ENCODE data around the gene VAMP2.
A peak's percentile ranks its signal among the peaks of the same experiment; 100 is the strongest.

VAMP2 gene

DNA sequence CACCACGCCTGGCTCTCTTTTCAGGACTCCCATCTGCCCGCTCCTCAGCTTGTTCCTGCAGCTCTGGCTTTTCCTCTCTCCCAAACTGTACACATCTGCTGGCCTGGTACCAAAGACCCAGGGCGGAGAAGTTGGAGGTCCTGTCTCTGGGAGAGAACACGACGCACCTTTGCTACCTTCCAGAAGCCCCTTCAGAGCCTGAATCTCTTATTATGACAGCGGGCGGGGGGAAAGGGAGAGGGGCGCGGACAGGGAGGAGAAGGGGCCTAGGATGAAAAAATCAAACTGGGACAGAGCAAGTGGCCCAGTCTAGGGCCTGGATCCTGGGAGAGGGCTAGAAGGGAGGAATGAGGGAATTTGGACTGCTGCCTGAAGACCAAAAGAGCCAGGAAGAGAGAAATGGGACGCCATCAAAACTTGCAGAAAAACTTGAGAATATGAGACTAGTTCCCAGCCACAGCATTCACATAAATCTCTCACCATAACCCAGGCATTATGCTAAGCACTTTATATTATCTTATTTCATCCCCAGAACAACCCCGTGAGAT lies 8.1 kb downstream of the VAMP2 start:
- no peak for DNase-seq

GRCh38 chr17:8153957-8154607 lies 8.7 kb downstream of the VAMP2 start:
- DNase-seq, result peak; percentile 100

DNA sequence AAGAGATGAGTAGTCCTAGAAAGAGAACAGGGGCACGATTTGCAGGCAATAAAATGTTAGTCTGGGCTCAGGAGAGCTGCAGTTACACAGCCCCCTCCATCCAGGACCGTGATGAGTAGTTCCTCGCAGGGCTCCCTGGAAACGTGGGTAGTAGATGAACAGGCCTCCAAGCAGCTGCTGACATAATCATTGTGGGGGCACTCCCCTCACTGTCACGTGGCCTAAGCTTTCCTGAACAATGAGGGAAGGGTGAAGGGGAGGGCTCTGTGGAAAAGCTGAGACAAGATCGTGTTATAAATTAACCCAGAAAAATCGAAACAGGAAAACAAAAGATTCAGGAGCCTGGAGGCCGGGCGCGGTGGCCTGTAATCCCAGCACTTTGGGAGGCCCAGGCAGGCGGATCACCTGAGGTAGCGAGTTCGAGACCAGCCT lies 9.2 kb downstream of the VAMP2 start:
- DNase-seq, result peak; percentile 92

- no peak for DNase-seq
Measured at GRCh38 chr17:8153031-8153451, 9.7 kb downstream of the VAMP2 start.

DNA sequence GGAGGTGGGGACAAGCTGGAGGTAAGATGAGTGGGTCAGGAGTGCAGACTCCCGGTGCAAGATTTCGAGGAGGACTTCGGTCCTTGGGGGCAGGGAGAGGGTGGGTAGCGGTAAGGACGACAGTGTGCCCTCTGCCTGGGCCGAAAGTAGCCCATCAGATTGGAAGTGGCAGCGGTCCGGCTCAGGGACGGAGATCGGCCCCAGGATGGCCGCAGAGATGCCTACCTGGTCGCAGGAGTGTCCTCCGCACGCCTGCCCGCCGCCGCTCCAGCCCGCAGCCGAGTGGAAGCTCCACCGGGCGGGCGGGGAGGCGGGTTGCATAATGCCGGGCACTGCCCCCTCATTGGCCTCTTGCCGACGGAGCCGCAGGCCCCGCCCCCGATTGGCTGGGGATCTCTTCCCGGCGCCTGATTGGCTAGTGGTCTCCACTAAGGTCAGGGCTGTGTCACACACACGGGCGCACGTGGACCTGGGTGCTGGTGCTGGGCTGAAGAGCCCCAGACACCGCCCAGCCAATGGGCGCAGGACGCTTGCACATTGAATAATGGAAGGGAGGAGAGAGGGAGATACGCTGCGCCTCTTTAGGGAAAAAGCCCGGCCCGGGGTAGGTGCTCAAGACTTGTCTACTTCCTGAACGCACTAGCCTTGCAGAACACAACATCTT lies 10.5 kb downstream of the VAMP2 start, which contains the start of gene PER1:
PER1 (minus strand) TSS at position 293 of the 664 bp plus-strand sequence. CDS start 1,698 bp downstream, outside the sequence.
- peak; percentile 95 for DNase-seq

- peak; percentile 90 for DNase-seq
Measured at GRCh38 chr17:8151641-8152111, 11.1 kb downstream of the VAMP2 start.

DNA sequence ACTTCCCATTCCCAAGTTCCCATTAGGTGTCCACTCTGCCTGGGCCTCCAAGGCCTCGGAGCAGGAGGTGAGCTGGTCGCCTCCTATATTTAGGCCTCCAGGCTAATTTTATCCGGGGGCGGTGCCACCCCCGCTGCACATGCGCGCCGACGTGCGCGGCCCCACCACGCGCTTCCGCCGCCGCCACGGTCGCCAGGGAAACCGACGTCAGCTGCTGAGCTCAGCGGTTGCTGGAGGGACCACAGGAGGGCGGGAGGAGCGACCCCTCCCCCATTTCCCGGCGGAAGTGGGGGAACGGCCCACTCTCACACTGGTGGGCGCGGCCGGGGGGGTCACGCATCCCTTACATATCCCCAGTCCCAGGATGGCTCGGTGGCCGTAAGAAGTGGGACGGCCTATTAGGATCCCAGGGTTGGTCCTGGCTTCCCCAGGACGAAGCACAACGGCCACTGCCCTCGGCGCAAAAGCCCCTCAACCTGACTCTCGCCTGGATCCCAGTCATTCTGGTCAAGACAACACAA lies 11.6 kb downstream of the VAMP2 start:
- peak; percentile 98 for DNase-seq

- DNase-seq, result peak; percentile 33
Measured at GRCh38 chr17:8150194-8151119, 12.3 kb downstream of the VAMP2 start.

GRCh38 chr17:8149419-8150193 lies 13.1 kb downstream of the VAMP2 start:
- peak; percentile 30 for DNase-seq

- no peak for DNase-seq
Measured at GRCh38 chr17:8148560-8148959, 14.2 kb downstream of the VAMP2 start.

GRCh38 chr17:8147805-8148404 lies 14.8 kb downstream of the VAMP2 start:
- no peak for DNase-seq

- peak; percentile 29 for DNase-seq
Measured at GRCh38 chr17:8147141-8147804, 15.5 kb downstream of the VAMP2 start.

DNA sequence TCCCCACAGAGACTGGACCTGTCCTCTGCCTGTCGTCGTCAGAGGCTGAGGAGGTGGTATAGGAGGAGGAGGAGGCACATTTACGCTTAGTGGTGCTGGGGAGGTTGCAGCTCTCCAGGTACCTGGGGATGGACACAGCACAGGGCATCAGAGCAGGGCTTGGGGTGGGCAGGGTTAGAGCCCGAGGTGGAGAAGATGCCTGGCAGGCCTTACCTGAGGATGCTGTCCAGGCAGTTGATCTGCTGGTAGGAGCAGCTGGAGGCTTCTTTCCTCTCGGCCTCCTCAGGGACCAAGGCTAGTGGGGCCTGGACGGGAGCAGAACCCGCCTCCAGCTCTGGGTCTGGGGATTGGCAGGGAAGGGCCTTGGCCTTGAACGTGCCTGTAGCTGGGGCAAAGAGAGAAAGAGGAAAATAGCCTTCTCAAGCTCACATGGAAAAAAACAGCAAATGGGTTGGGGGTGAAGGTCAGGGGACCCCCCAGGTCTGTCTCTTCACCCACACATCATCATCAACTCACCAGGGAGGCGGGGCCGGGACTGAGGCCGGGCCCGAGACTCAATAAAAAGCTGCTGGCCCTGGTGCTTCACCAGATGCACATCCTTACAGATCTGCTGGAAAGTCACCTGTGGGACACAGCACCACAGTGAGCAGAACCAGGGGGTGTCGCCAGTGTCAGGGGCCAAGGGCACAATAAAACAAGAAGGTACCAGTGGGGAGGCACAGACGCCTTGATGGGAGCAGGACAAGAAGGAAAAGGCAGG lies 16.2 kb downstream of the VAMP2 start:
- no peak for DNase-seq

GRCh38 chr17:8145811-8146210 lies 16.9 kb downstream of the VAMP2 start:
- DNase-seq, result no peak

DNA sequence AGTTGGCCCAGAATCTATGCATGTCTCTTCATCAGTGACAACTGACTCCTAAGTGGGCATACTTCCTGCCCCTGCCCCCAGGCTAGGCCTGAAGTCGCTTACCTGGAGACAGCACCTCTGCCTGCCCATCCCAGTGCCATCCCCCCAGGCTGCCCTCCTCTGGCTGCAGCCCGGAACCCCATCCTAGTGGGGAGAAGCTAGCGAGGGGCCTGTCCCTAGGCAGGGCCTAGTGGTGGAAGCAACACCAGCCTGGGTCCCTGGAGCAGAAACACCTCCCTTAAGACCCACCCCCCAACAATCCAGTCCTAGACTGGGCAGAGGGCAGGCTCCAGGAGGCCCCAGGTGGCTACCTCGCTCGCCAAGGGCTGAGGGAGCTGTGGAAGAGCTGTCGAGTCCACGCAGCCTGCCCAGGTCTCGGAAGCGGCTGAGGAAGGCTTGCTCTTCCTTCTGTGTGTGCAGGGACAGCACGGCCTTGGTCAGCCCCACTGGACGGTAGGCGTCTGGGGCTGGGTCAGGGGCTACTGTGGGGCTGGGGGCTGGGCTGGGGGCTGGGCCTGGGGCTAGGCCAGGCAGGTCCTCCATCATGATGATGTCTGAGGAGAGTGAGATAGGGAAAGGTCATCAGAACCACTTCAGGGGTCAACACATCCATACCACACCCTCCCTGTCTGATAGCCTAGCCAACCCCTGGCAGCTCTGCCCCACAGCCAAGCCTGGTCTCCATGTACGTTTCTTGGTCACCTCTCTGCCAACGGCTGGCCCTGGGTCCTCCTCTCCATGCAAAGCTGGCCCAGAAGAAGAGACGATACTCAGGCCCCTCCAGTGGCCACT lies 18.1 kb downstream of the VAMP2 start:
- DNase-seq, result peak; percentile 29

DNA sequence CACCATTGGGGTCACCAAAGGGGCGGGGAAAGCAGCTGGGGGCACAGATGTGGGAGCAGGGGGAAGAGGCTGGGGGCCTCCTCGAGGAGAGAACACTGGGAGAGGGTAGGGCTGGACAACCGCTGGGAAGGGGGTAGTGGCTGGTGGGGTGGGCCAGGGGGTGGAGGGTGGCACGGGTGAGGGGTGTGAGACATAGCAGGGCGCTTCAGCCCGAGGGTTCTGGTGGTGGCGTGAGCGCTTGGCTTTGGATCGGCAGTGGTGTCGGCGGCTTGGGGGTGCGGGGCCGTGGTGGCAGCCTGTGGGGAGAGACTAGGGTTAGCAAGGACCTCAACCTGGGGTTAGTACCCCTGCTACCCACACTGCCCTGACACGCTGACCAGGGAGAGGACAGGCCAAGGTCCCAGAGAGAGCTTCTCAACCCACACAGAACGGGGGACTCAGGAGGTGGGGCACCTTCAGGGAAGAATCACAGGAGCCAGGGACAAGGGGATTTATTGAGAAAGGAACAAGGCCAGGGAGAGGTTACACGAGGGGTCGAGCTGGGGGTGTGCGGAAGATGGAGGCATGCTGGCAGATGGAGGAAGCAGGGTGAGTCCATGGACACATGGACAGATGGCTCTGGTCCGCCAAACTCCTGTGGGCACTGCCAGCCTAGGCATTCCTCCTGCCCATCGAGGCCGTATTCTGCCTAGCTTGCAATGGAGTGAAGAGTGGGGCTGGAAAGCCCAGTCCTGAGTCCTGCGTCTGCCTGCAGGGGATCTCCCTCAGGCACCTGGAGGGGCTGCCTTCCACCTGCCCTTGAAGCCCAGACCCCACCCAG lies 19.0 kb downstream of the VAMP2 start:
- DNase-seq, result peak; percentile 45

DNA sequence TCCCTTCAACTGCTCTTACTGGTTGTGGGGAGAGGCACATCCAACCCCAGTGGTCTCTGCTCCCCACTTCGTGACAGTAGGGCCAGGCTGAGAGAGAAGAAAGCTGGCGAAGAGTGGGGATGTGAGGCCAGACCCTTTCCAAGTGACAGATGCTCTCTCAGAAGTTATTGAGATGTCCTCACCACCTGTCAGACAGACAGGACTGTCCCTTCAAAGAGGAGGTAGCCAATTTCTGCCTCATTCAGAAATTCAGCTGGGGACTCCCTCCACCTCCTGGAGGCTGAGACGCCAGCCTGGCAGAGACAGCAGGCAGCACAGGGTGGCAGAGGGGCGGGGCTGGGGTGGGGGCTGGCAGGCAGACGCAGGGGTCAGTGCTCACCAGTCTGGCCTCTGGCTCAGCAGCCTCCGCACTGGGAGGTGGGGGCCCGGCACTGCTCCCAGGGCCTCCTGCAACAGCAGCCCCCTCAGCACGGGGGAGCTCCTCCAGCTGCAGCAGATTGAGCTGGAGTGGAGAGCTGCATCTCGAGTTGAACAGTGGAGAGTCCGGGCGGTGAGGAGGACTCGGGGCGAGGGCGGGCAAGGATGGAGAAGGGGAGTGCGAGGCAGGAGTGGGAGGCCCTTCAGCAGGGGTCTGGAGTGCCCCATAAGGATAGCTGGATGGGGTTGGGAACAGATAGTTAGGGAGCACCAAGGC lies 19.7 kb downstream of the VAMP2 start:
- DNase-seq, result peak; percentile 35

All from femur (tissue), 1 donor.